Karpas-422 (cell line): ENCODE data around the gene DAG1. TPM values are rescaled to one million over a fixed set of nuclear protein-coding genes. Genes with fewer than 3 reads are reported as not detected.
A peak's percentile ranks its signal among the peaks of the same experiment; 100 is the strongest.

Experiments
- DNase-seq: peaks from one replicate; pipeline ENCODE4 v3.0.0-alpha.2; 2015
- H2AFZ ChIP-seq: fragments of 200-600 bp; sonication (generic); 2 replicates; pipeline ENCODE4 v1.6.1; 2014; ENCODE audit warnings: antibody characterized with exemption, low read length, mixed read lengths
- H3K27ac ChIP-seq: fragments of 200-600 bp; sonication (generic); 2 replicates; pipeline ENCODE4 v1.5.1; 2014; ENCODE audit warnings: mild to moderate bottlenecking, low read length, moderate library complexity
- H3K27me3 ChIP-seq: fragments of 200-600 bp; sonication (generic); 2 replicates; pipeline ENCODE4 v1.6.1; 2014; ENCODE audit warnings: low read length, mixed read lengths
- H3K36me3 ChIP-seq: fragments of 200-600 bp; sonication (generic); 2 replicates; pipeline ENCODE4 v1.6.1; 2014; ENCODE audit warnings: low read length, mixed read lengths; ENCODE audit not compliant: insufficient read depth
- H3K4me1 ChIP-seq: fragments of 200-600 bp; sonication (generic); 2 replicates; pipeline ENCODE4 v1.6.1; 2014; ENCODE audit warnings: mild to moderate bottlenecking, low read length, mixed read lengths
- H3K4me2 ChIP-seq: fragments of 200-600 bp; sonication (generic); 2 replicates; pipeline ENCODE4 v1.6.1; 2014; ENCODE audit warnings: low read length, low read depth, mild to moderate bottlenecking; ENCODE audit not compliant: poor library complexity, severe bottlenecking
- H3K4me3 ChIP-seq: fragments of 200-600 bp; sonication (generic); 2 replicates; pipeline ENCODE4 v1.5.1; 2014; ENCODE audit warnings: mild to moderate bottlenecking, antibody characterized with exemption, low read length, mixed read lengths
- H3K79me2 ChIP-seq: fragments of 200-600 bp; sonication (generic); 2 replicates; pipeline ENCODE4 v1.6.1; 2014; ENCODE audit warnings: mild to moderate bottlenecking, low read length, mixed read lengths
- H3K9ac ChIP-seq: fragments of 200-600 bp; sonication (generic); 2 replicates; pipeline ENCODE4 v1.6.0; 2014; ENCODE audit warnings: low read length
- H3K9me2 ChIP-seq: fragments of 200-600 bp; sonication (generic), shearing (Covaris generic); replicated peaks from 2 replicates; pipeline ENCODE4 v1.6.0; 2014; ENCODE audit warnings: mild to moderate bottlenecking, low read length, moderate library complexity; ENCODE audit not compliant: insufficient read depth
- H3K9me3 ChIP-seq: fragments of 300-700, 200-600 bp; sonication (generic); 2 replicates; pipeline ENCODE4 v1.6.1; 2014; ENCODE audit warnings: low read length, mixed read lengths
- H4K20me1 ChIP-seq: fragments of 200-600 bp; sonication (generic); 2 replicates; pipeline ENCODE4 v1.6.1; 2014; ENCODE audit warnings: mild to moderate bottlenecking, antibody characterized with exemption, low read length, low read depth; ENCODE audit not compliant: insufficient read depth
- total RNA-seq: library from RNA; depleted of rRNA; stranded (reverse); fragments of >200 nt; shearing (Covaris generic); gene quantifications from 2 replicates; pipeline ENCODE4 v1.2.3, GENCODE V29; 2014; ENCODE audit warnings: low replicate concordance

Gene DAG1
- total RNA-seq, 1 experiment from 2014 or later: 11.3 TPM

DNA sequence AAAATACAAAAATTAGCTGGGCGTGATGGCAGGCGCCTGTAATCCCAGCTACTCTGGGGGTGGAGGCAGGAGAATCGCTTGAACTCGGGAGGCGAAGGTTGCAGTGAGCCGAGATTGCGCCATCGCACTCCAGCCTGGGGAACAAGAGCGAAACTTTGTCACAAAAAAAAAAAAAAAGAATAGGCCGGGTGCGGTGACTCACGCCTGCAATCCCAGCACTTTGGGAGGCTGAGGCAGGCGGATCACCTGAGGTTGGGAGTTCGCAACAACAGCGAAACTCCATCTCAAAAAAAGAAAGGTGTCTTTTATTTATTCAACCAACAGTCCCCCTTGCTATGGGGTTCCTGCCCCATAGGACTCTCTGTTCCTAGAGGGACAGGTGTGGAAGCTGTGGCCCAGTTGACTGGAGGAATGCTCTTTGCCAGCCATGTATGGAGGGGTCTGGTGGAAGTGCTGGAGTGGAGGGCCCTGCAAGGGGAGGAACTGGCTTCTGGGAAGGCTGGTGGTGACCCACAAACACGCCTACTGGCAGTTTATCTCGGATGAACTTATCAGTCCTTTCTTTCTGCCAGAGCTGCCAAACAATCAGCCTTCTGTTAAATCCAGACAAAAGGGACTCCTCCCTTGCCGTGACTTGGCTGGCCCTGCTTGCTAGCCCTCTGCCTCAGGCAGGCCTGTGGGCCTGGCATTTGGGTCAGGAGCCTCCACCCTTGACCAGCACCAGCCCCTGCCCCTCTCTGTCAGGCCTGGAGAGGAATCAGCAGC, 4.6 kb upstream of the DAG1 start:
- Histone ChIP-seq H3K27ac (no peak overlapping the region), H3K4me2 (no peak overlapping the region), H4K20me1 (no peaks in the 10 kb centered on the region), H3K9me2 (no peaks in the 10 kb centered on the region), H3K27me3 (no peaks in the 10 kb centered on the region), H3K4me3 (no peak overlapping the region), H3K9me3 (no peaks in the 10 kb centered on the region), H3K9ac (no peak overlapping the region), H2AFZ (peak overlapping the region; percentile 50; the same call in 1 of the 2 replicates), H3K79me2 (no peaks in the 10 kb centered on the region), H3K4me1 (peaks cover 10% of the 10 kb centered on the region), H3K36me3 (no peaks in the 10 kb centered on the region)
- no peak for DNase-seq

GRCh38 chr3:49466085-49466484, 4.0 kb upstream of the DAG1 start:
- Histone ChIP-seq H3K4me2 (no peak overlapping the region), H3K36me3 (no peaks in the 10 kb centered on the region), H3K9me3 (no peaks in the 10 kb centered on the region), H2AFZ (peak overlapping the region; percentile 50; the same call in 1 of the 2 replicates), H3K9me2 (no peaks in the 10 kb centered on the region), H3K4me3 (no peak overlapping the region), H3K27me3 (no peaks in the 10 kb centered on the region), H3K27ac (no peak overlapping the region), H4K20me1 (no peaks in the 10 kb centered on the region), H3K4me1 (peaks cover 11% of the 10 kb centered on the region), H3K79me2 (peaks cover 4% of the 10 kb centered on the region), H3K9ac (no peak overlapping the region)
- no peak for DNase-seq

- Histone ChIP-seq H2AFZ (peak overlapping the region; percentile 99), H4K20me1 (no peaks in the 10 kb centered on the region), H3K9ac (peak overlapping the region; percentile 89), H3K27ac (peak overlapping the region; percentile 80), H3K36me3 (0 out of 2 replicates have a peak, but pooled peaks cover 3% of the 10 kb centered on the region), H3K9me2 (no peaks in the 10 kb centered on the region), H3K9me3 (no peaks in the 10 kb centered on the region), H3K4me1 (peaks cover 23% of the 10 kb centered on the region), H3K27me3 (no peaks in the 10 kb centered on the region), H3K79me2 (peaks cover 32% of the 10 kb centered on the region), H3K4me3 (peak overlapping the region; percentile 97), H3K4me2 (peak overlapping the region; percentile 97)
- DNase-seq: no peak
Measured at GRCh38 chr3:49469037-49469935, 781 bp upstream of the DAG1 start.

GRCh38 chr3:49470714-49471420, 800 bp downstream of the DAG1 start:
- Histone ChIP-seq H2AFZ (peak overlapping the region; percentile 57; the same call in 1 of the 2 replicates), H3K9me3 (no peaks in the 10 kb centered on the region), H3K9me2 (no peaks in the 10 kb centered on the region), H3K27me3 (no peaks in the 10 kb centered on the region), H3K9ac (peak overlapping the region; percentile 80), H3K4me1 (peaks cover 23% of the 10 kb centered on the region), H3K36me3 (0 out of 2 replicates have a peak, but pooled peaks cover 3% of the 10 kb centered on the region), H3K4me3 (peak overlapping the region; percentile 97), H3K4me2 (peak overlapping the region; percentile 98), H3K27ac (peak overlapping the region; percentile 80), H4K20me1 (no peaks in the 10 kb centered on the region), H3K79me2 (peaks cover 32% of the 10 kb centered on the region)
- peak; percentile 63 for DNase-seq

- H3K9me2 ChIP-seq: no peaks in the 10 kb centered on the region
- H3K27ac ChIP-seq: no peak overlapping the region; the same call in 1 of the 2 replicates
- DNase-seq: no peak
- H2AFZ ChIP-seq: no peak overlapping the region
- H3K4me3 ChIP-seq: peak overlapping the region; percentile 97
- H3K9ac ChIP-seq: peak overlapping the region; percentile 80
- H3K79me2 ChIP-seq: peaks cover 32% of the 10 kb centered on the region
- H3K4me1 ChIP-seq: peaks cover 23% of the 10 kb centered on the region
- H4K20me1 ChIP-seq: no peaks in the 10 kb centered on the region
- peak overlapping the region; percentile 98 for H3K4me2 ChIP-seq
- H3K9me3 ChIP-seq: no peaks in the 10 kb centered on the region
- peaks cover 3% of the 10 kb centered on the region; the same call in 1 of the 2 replicates for H3K36me3 ChIP-seq
- H3K27me3 ChIP-seq: no peaks in the 10 kb centered on the region
Measured at GRCh38 chr3:49471856-49472495, 1.9 kb downstream of the DAG1 start.

DNA sequence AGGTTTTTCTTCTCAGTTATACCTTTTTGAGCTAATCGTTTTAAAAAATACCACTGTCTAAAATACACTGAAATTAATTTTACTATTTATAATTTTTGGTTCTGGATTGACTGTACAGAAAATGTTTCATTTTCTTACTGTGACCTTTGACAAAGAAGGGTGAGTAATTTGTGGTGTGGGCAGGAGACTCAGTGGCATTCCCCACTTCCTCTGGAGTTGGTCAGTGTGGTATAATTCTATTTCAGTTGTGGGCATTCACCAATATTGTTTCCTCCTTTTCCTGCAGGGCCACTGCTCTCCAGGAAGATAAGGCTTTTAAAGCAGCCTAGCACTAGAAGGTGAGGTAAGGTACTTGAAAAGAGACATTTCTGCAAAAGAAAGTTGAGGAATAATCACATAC, 6.5 kb downstream of the DAG1 start:
- H2AFZ ChIP-seq: no peak overlapping the region
- H3K9me3 ChIP-seq: no peaks in the 10 kb centered on the region
- peaks cover 11% of the 10 kb centered on the region for H3K36me3 ChIP-seq
- no peak overlapping the region for H3K4me2 ChIP-seq
- H3K27me3 ChIP-seq: no peaks in the 10 kb centered on the region
- no peak for DNase-seq
- no peak overlapping the region for H3K4me3 ChIP-seq
- H3K4me1 ChIP-seq: peaks cover 7% of the 10 kb centered on the region
- H3K27ac ChIP-seq: no peak overlapping the region
- H3K9ac ChIP-seq: no peak overlapping the region
- H3K79me2 ChIP-seq: peaks cover 26% of the 10 kb centered on the region
- no peaks in the 10 kb centered on the region for H3K9me2 ChIP-seq
- H4K20me1 ChIP-seq: no peaks in the 10 kb centered on the region

- Histone ChIP-seq H4K20me1 (no peaks in the 10 kb centered on the region), H3K9me2 (no peaks in the 10 kb centered on the region), H3K9me3 (no peaks in the 10 kb centered on the region), H3K36me3 (peaks cover 6% of the 10 kb centered on the region; the same call in 1 of the 2 replicates), H3K4me2 (no peak overlapping the region), H3K27me3 (no peaks in the 10 kb centered on the region), H3K27ac (no peak overlapping the region), H3K4me1 (no peaks in the 10 kb centered on the region), H3K9ac (no peak overlapping the region), H3K4me3 (no peak overlapping the region), H2AFZ (no peak overlapping the region), H3K79me2 (peaks cover 42% of the 10 kb centered on the region)
- DNase-seq: no peak
Measured at GRCh38 chr3:49482766-49483165, 12.7 kb downstream of the DAG1 start.
